Eye (tissue), 1 donor: ENCODE results near the gene ACAD10.
"Not testable (repeated sequence)": the region's sequence is repeated elsewhere in the genome, so short reads cannot be mapped to it uniquely, and the experiment has no call there.

ENCODE experiments used
- DNase-seq: peaks from one replicate; pipeline ENCODE4 v3.0.0-alpha.2; 2015

ACAD10 gene

DNA sequence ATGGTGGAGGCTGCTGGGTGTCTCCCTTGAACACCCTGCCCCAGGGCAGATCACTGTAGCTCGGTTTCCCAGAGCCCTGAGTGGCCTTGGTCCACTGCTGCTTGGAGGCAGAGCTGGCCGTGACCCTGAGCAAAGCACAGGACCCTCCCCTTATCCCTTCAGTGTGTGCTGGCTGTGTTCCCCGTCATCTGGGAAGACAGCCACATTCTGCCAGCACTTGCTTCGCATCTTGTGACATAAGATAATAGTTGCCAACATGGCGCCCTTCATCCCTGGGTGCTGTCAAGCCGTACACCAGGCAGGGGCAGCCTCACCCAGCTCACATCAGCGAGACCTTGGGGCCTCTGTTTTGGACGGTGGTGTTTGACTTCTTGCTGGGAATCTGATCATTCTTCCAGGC is 68.8 kb downstream of the ACAD10 start:
- no peak for DNase-seq

DNA sequence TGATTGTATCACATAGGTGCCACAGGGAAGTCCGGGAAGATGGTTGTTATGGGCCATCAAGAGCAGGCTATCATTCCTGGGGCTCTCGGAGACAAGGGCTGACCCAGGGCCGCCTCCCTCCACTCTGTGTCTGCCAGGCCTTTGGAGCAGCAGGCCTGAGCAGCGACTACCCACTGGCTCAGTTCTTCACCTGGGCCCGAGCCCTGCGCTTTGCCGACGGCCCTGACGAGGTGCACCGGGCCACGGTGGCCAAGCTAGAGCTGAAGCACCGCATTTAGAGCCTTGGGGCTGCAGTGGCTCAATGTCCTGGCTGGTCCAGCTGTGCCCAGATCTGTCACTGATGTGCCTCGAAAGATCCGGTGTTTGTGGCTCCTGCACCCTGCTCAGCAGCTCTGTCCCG is 70.3 kb downstream of the ACAD10 start:
- DNase-seq, result no peak

DNA sequence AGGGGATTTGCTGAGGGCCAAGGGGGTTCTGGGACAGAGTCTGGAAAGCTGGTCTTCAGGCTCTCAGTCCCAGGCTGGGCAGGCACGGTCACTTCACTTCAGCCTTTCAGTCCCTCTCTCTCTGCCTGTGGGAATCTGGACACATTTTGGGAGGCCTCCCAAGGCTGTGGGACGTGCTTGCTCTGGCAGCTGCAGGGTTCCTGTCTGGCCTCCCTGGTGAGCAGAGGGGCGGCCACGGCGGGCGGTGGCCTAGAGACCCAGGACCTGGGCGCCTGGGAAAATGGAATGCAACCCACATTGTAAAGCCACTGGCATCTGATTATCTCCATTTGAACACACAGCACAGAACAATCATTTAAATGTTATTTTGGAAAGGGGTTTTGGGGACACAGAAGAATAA is 70.8 kb downstream of the ACAD10 start:
- DNase-seq, result no peak

DNA sequence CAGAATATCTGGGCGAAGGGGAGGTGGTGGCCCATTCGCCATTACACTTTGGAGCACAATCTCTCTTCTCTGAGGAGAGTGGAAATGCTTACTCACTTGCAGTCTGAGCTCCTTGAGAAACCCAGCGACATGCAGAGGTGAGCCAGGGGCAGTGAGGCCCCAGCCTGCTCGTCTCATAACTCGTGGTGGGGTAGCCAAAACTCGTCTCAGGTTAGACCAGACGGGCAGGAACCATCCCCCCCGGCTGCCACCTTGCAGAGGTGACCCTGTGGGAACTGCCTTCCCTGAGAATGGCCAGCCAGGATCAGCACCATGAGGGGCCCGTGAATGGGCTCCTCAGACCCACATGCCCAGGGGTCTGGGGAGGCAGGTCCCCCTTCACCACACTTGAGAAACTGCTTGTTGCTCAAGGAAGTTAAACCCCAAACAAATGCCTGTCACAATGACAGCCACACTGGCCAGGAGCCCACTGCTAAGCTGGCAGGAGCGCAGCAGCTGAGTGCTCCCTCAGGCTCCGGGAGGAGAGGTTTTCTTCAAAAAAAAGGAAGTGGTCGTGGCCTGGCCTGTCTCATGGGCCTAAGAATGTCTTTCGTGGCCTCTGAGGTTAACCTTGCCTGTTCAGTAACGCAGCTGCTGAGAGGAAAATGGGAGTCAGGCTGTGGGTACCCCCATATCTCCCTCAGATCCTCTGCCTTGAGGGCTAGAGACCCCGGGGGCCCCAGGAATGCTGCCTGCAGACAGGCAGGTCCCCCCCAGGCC is 71.7 kb downstream of the ACAD10 start:
- no peak for DNase-seq

DNA sequence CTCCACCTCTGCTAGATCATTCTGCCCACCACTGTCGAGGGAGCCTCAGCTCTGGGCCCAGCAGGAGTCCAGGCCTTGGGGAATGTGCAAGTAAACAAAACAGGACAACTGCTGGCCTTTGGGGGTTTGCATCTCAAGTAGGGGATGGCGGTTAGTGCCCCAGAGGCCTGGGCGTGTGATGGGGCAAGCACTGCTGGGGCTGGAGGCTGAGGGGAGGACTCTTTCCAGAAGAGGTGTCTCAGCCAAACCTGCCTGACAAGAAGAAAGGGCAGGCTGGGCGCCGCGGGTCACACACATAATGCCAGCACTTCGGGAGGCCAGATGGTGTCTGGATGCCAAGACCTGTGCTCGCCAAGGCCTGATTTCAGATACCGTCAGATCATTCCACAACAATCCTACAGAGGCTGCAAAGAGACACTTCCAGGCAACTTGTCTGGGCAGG is 72.3 kb downstream of the ACAD10 start:
- DNase-seq, result no peak

DNA sequence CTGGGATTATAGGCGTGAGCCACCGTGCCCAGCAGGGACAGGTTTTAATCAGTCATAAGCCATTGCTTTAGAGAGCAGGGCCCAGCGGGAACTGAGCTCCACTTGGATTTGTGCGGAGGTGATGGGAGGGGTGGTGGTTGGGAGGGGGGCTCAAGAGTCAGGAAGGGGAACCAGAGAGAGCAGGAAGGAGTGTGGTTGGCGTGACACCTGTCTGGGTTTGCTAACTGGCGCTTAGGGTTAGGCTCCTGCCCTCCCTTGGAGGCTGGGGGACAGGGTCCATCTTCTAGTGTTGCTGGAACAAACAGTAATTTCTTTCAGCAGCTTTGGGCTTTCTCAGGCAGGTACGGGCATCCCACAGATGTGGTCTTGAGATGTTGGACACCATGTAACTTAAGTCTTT is 73.4 kb downstream of the ACAD10 start:
- DNase-seq, result no peak

DNA sequence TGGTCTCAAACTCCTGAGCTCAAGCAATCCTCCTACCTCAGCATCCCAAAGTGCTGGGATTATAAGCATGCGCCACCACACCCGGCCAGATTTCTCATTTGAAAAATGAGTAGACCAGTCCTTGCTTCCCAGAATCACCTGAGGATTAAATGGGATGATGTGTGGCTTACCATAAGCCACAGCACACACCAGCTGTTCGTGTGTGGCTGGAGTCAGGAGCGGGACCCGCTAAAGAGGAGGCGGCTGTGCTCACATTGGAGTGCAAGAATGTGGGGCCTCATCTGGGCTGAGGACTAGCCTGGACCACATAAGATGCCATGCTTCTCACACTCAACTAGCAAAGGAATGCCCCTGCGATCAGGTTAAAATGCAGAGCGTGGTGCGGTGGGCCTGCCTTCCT is 74.1 kb downstream of the ACAD10 start:
- DNase-seq, result peak; percentile 27

DNA sequence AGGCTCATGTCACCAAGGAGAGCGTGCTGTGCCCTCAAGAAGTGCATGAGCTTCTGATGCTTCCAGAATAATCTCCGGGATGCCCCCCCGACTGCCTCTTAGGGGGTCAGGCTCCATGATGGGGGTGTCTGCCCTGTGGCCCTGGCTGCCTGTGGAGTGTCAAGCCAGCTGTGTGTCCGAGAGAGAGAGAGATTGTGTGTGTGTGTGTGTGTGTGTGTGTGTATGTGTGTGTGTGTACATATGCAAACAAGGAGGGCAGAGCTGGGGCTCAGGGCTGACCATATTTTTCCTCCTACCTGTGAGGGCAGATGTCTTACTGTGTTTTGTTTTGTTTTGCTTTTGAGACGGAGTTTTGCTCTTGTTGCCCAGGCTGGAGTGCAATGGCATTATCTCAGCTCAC is 75.2 kb downstream of the ACAD10 start:
- DNase-seq, result no peak

DNA sequence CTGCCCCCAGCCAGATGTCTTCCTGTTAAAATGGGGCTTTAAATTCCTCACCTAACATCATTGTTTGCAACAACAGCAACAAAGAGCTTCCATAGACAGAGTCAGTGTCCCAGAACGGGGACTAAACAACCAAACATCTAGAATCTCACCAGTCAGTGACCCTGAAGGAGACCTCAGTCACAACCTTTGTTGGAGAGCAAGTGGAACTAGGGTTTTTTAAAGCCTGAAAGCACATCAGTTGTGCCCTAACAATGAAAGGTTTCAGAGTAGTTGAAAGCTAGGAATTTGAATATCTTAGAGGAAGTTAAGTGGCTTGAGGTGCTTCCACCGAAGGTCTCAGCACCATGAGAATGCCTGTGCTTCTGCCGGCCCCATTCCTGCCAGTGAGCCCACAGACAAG is 75.9 kb downstream of the ACAD10 start:
- DNase-seq, result no peak

DNA sequence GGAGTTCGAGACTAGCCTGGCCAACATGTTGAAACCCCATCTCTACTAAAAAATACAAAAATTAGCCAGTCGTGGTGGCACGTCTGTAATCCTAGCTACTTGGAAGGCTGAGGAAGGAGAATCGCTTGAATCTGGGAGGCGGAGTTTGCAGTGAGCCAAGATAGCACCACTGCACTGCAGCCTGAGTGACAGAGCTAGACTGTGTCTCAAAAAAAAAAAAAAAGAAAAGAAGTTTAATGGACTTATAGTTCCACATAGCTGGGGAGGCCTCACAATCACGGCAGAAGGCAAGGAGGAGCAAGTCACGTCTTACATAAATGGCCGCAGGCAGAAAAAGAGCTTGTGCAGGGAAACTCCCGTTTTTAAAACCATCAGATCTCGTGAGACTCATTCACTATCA is 77.7 kb downstream of the ACAD10 start:
- DNase-seq, result not testable (repeated sequence)

DNA sequence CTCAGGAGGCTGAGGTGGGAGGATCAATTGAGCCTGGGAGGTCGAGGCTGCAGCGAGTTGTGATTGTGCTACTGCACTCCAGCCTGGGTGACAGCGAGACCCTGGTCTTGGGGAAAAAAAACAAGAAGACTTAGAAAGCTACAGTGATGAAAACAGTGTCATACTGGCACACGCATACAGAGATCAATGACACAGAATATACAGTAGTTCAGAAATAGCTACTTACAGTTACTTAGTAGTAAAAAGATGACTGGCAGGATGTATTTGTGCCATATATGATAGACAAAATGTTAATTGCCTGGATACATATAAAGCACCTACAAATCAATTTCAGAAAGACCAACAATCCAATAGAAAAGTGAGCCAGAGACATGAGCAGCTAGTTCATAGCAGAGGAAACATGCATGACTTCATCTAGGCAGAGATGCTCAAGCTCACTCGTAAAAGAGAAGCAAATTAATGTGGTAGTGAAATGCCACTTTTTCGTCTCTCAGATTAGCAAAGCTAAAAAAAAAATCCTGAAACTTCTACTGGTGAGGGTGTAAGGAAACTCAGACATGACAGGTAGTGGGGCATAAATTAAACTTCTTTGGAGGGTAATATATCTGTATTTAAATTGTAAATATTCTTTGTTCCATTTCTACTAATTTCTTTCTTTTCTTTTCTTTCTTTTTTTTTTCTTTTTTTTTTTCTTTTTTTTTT is 78.4 kb downstream of the ACAD10 start:
- DNase-seq, result no peak

DNA sequence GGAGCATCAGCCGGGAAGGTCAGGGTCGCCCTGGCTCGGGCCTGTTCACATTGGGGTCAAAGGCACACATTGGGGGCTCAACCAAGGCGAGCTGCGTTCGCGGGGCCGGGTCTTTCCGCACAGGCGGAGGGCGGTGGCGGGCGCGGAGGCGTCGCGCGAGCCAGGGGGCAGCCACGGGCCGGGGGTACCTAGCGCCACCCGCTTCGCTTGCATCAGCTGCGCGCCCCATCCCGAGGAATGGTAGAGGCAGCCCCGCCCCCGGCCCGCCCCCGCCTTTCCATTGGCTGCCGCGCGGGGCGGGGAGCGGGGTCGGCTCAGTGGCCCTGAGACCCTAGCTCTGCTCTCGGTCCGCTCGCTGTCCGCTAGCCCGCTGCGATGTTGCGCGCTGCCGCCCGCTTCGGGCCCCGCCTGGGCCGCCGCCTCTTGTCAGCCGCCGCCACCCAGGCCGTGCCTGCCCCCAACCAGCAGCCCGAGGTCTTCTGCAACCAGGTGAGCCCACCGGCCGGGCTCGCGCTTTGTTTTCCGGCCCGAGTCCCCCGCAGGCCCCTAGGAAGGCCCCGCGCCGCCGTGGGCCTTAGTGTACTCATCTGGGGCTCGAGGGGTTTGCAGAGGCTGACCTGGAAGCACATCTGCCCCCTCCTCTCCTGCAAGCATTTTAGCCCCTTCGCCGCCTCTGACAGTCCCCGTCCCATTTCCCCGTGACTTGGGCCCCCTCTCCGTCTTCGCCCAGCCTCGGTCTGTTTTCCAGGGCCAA is 80.9 kb downstream of the ACAD10 start, which contains the start of gene ALDH2:
ALDH2 (plus strand) TSS at position 326 of the 754 bp plus-strand sequence; CDS start at position 376, 50 bp downstream.
- peak; percentile 90 for DNase-seq

DNA sequence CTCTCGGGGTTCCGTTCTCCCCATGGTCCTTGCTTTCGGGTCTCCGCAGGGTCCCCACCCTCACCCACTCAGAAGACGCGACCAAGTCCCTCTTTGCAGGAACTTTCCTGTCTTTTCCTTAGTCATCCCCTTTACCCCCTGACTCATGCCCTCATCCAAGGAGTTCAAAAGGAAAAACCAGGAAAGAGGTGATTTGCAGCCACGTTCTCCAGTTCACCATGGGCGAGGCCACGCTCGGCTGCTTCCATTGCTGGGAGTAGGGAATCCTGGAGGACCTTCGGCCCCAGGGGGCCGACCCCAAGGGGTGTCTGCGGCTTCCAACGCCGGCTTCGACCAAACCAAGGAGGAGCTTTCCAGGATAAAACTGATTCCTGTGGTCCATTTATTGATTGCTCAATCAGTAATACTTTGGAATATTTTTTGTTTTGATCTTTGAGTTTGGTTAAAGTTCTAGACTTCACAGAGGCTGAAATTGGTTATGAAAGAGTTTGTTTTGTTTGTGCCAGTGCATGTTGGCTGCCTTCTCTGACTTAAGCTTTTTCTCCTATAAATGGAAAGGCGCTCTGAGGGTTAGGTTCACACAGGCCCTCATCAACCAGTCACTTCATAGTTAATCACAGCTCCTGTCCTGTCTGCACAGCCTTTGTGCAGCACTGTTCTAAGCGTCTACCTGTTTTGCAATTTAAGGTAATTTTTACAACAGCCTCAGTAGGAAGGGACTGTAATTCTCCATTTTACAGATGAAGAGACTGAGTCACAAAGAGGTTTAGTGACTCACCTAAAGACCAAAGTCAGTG is 81.7 kb downstream of the ACAD10 start:
- no peak for DNase-seq

DNA sequence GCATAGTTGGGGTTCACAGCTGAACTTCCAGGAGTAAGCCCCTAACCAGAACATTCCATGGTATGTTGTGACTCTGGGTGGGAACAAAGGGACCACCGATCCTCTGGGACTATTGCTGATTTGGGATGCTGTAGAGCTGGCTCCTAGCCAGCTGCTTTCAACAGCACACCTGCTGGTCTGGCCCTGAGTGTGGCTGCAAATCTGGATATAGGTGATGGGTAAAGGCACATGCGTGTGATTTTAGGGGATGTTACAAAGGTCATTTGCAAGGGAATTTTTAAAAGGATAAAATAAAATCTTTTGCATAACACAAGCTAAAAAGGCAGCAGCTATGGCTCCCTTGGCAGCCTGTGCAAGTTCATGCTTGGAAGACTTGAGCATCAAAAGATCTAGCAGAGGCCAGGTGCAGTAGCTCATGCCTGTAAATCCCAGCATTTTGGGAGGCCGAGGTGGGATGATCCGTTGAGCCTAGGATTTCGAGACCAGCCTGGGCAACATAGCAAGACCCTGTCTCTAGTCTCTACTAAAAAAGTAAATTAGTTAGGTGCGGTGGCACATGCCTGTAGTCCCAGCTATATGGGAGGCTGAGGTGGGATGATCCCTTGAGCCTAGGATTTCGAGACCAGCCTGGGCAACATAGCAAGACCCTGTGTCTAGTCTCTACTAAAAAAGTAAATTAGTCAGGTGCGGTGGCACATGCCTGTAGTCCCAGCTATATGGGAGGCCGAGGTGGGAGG is 82.5 kb downstream of the ACAD10 start:
- DNase-seq, result no peak

DNA sequence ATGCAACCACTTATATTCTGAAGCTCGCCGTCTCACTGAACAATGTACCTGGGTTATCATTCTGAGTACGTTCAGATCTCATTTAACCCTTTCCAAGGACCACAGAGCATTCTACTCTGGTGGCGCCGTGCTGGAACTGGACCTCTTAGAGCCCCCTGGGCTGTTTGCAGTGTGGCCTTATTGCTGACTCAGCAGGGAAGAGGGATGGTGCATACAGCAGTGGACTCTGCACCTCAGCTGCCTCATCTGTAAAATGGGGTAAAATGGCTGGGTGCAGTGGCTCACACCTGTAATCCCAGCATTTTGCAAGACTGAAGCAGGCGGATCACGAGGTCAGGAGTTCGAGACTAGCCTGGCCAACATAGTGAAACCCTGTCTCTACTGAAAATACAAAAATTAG is 83.7 kb downstream of the ACAD10 start:
- DNase-seq, result no peak

DNA sequence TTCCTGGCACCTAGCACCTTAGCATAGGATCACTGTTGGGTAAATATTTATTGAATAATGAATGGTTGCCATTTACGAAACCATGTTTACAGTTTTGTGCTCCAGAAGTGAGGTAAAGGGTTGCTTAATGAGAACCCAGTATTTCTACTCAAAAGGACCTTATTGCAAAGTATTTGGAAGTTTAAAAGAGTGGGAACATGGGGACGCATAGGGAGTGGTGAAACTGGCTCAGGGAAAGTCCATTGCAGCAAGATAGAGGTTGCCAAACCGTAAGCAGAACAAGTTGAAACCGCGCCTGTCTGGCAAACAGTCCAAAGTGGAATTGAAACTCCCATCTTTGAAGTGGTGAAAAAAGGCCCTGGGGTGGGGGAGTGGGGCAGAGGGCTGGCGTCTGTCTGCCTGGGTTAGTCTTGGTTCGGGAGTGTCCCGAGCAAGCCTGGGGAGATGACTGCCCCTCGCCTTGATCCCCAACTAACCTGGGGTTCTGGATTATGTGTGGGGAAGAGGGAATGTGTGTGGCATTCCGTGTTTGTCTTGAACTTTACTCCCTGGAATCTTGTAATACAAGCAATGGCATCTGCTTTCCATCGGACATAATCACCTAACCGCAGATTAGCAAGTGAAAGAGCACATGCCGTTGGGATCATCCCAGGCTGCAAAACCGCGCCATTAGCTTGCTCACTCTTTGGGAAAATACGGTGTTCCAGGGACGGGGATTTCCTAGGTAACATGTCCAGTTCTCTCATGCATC is 88.1 kb downstream of the ACAD10 start:
- DNase-seq, result peak; percentile 43

DNA sequence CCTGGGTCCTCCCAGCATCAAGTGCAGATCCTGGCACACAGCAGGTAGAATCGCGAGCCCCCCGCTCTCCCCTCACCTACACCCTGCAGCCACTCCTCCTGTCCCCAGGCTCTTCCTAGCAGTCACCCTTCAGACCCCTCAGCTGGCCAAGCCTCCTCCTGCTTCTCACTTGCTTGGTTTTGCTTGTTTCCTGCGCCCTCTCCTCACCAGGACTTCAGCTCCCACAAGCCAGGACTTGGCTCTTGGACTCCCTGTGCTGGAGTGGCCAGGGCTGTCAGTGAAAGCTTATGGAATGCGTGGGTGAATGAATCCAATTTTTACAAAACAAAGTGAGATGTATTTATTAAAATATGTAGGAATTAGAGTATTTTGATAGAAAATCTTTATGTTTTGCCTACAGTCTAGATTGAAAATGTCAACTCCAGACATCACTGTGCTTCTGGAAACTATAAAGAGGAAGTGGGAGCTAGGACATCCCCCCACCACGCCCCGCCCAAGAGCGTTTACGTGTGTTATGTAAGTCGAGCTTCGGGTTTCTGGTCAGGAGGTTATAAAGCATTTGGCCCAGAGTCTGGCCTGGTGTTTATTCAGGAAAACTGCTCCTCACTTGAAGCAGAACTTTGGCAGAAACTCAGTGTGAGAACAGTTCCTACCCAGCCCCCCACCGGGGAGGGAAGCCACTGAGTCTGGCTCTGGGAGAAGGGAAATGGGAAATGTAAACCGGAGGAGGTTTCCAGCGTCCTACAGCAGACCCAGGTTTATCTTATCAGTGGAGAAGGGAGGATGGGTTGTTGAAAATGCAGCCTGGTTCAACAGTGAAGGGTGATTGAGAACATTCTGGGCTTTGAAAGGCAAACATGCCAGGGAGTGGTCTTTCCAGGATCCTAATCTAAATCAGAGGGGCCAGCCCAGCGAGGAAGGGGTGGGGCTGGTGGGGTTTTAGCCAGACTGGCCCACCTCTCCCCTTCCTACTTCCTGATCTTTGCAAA is 89.6 kb downstream of the ACAD10 start:
- peak; percentile 58 for DNase-seq

DNA sequence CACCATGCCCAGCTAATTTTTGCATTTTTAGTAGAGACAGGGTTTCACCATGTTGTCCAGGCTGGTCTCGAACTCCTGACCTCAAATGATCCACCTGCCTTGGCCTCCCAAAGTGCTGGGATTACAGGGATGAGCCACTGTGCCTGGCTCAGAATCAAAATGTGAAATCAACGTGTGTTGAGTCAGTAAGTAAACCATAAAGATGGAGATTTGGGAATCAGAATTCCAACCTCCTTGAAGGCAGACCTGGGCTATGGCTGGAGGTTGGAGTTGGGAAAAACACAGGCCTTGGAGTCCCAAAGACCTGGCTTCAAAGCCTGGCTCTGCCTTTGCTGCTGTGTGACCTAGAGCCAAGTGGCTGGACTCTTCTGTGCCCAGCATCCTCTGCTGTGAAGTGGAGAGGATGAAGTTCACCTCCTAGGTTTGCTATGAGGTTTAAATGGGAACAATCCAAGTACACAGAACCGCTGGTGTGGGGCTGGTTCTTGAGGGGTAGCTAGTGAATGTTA is 91.0 kb downstream of the ACAD10 start:
- no peak for DNase-seq

DNA sequence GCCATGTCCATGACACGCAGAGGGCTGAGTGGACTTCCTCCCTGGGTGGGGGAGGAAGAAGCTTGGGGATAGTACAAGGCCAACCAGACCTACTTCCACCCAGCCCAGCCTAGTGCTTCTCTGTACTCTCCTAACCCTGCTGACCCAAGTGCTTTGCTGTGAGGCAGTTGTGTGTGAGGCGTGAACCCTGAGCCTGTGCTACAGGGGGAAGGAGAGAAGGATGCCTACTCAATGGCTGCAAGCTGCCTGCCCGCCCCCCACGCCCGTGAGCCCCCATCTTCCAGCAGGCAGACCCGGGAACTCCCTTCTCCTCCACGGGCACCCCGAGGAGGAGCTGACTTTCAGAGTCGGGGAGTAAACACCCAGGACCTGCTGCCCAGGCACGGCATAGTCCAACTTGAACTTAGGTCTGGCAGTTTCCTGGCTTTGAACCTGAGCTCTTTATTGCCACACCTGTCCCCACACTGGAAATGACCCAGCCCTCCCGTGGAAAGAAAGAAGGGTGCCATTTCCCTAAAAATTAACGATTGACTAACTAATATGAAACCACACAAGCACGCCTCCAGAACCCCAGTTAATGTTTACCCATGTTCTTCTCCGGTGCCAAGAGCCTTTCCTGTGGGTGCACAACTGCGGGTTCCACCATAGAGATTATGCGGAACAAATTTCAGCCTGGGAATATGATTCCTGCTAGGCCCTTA is 91.6 kb downstream of the ACAD10 start:
- DNase-seq, result no peak
